T-helper 2 cell treated with Interferon-gamma antibody and Interleukin-4, amounts not matched to agents 5 μg/mL and 100 μg/mL, for 36 hours (primary cell): ENCODE data around the gene SLC6A18.
"Not testable (repeated sequence)": the region's sequence is repeated elsewhere in the genome, so short reads cannot be mapped to it uniquely, and the experiment has no call there.

Source experiments
- DNase-seq: peaks from one replicate; pipeline ENCODE4 v3.0.0; 2021; ENCODE audit warnings: low spot score
- H3K27ac Mint-ChIP-seq: one replicate; pipeline ENCODE4 v1.8.0; 2021; ENCODE audit warnings: mild to moderate bottlenecking, mixed read lengths
- H3K27me3 Mint-ChIP-seq: one replicate; pipeline ENCODE4 v1.8.0; 2021; ENCODE audit warnings: low read depth, mixed read lengths
- H3K36me3 Mint-ChIP-seq: one replicate; pipeline ENCODE4 v1.8.0; 2021; ENCODE audit warnings: low read depth, mixed read lengths
- H3K4me1 Mint-ChIP-seq: one replicate; pipeline ENCODE4 v1.8.0; 2021; ENCODE audit warnings: low read depth, mixed read lengths
- H3K4me3 Mint-ChIP-seq: one replicate; pipeline ENCODE4 v1.8.0; 2022; ENCODE audit warnings: mild to moderate bottlenecking, moderate library complexity, mixed read lengths
- H3K9me3 Mint-ChIP-seq: one replicate; pipeline ENCODE4 v1.8.0; 2021; ENCODE audit warnings: mixed read lengths

The SLC6A18 gene

DNA sequence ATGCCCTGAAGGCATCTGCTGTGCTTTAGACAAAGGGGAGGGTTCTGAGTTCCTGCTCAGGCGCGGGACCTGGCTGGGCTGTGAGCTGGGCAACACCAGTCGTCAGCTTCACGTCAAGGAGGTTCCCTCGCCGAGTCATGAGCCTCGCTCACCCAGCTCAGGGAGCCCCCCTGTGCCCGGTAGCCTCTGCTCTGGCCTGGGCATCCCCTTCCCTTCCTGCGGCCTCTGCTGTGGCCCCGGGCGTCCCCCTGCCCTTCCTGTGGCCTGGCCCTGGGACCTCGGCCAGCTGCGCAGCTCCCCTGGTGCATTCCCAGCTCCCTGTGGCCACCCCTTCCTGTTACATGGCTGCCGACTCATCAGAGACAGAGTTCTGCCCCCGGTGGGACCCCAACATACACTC is 39.8 kb downstream of the SLC6A18 start:
- no peak for DNase-seq
- Mint-ChIP-seq H3K9me3 (no peaks in the 10 kb centered on the region), H3K4me3 (no peak overlapping the region), H3K27me3 (no peaks in the 10 kb centered on the region), H3K27ac (no peak overlapping the region), H3K4me1 (peaks cover 8% of the 10 kb centered on the region), H3K36me3 (peaks cover 7% of the 10 kb centered on the region)

DNA sequence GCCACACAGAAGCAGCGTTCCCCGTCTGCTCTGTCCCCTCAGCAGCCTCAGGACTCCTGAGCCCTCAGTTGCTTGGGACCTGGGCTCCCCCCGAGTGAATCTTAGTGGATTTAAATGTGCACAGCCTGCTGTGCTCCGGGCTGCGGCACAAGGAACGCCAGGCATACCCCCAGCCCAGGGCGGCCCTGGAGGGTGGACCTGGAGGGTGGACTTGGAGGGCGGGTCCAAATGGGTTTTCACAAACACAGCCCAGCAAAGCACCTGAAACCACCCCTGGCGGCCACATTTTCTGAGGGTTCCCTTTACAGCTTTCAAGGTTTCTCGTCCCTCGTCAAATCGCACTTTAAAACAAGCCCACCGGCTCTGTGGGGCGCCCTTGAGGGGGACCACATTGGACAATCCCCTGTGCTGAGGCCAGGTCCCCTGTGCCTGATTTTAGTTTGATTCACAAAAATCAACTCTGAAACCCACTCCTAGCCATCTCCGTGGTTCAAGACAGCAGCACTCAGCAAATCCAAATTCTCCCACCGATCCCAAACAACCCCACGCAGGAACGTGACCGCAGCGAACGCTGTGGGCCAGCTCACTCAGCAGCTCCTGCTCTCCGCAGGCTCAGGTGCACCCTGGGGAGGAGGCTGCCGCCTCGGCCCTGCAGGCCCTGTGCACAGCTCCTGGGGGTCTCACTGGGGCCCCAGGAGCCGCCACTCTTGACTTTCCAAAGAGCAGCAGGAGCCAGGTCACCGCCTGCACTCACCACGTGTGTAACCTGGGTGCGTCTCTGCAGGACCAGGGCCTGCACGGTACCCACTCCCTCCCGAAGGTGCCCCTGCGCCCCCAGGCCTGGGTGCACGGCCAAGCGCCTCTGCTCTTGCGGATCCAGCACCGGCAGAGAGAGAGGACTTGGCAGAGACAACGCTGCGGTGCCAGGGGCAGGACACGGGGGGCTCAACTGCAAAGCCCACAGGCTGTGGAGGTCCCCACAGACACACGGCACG is 40.6 kb downstream of the SLC6A18 start:
- Mint-ChIP-seq H3K36me3 (peaks cover 9% of the 10 kb centered on the region), H3K27me3 (no peaks in the 10 kb centered on the region), H3K27ac (no peak overlapping the region), H3K4me1 (peaks cover 8% of the 10 kb centered on the region), H3K4me3 (no peak overlapping the region), H3K9me3 (no peaks in the 10 kb centered on the region)
- no peak for DNase-seq

DNA sequence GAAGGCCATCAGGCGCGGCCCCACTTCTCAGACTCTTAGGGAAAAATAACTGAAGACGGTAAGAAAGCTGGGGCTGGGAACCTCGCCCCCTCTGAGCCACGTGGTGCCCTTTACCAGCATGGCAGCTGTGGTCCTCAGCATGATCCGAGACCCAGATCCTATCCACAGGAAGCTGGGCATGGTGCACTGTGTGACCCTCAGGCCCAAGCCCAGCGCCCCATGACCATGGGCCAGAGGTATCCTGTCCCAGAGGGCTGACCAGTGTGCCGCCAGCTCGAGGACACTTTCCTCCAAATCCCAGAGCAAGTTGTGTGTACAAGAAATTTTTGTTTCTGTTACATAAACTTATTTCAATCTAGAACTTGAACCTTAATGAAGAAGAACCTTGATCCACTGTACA is 41.6 kb downstream of the SLC6A18 start:
- Mint-ChIP-seq H3K36me3 (peaks cover 9% of the 10 kb centered on the region), H3K4me3 (no peak overlapping the region), H3K27me3 (no peaks in the 10 kb centered on the region), H3K4me1 (peaks cover 8% of the 10 kb centered on the region), H3K27ac (no peak overlapping the region), H3K9me3 (no peaks in the 10 kb centered on the region)
- no peak for DNase-seq

DNA sequence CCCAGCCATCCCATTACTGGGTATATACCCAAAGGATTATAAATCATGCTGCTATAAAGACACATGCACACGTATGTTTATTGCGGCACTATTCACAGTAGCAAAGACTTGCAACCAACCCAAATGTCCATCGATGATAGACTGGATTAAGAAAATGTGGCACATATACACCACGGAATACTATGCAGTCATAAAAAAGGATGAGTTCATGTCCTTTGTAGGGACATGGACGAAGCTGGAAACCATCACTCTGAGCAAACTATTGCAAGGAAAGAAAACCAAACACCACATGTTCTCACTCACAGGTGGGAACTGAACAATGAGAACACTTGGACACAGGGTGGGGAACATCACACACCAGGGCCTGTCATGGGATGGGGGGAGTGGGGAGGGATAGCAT is 42.3 kb downstream of the SLC6A18 start:
- H3K27ac Mint-ChIP-seq, H3K9me3 Mint-ChIP-seq, DNase-seq, H3K36me3 Mint-ChIP-seq, H3K4me3 Mint-ChIP-seq, H3K27me3 Mint-ChIP-seq, H3K4me1 Mint-ChIP-seq: not testable (repeated sequence)

DNA sequence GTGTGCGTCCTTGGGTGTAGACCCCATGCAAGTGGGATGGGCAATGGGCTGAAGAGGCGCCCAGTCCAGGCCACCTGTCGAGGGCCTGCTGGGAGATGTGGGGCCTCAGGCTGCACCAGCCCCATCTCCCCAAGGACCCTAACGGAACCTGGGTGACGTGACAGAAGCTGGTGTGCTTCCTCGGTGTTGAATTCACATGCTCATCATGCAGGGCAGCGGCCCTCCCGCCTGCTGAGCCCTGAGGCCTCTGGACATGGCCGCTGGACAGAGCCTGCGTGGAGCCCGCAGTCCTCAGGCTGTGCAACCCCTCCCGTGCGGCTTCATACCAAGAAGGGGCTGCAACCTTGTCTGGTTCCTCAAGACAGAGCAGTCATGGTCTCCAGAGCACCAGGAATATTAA is 42.9 kb downstream of the SLC6A18 start:
- Mint-ChIP-seq H3K4me3 (no peak overlapping the region), H3K27ac (no peak overlapping the region), H3K27me3 (no peaks in the 10 kb centered on the region), H3K36me3 (peaks cover 9% of the 10 kb centered on the region), H3K9me3 (no peaks in the 10 kb centered on the region), H3K4me1 (peaks cover 8% of the 10 kb centered on the region)
- DNase-seq, result no peak

DNA sequence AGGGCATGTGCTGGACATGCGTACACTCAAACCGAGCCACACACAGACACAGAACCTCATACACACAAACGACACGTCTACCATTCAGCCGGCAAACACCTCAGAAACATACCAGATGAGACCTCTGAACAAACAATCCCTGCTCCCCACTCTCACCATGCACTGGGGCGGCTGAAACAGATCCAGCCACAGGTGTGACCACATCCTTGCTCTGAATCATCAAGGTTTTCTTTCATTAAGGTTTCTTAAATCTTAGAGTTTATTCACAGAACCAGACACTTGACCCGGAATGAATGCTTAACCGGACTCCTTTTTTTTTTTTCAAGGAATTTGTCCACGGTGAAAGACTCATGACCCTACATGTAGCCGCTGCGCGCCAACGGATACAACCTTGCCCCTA is 43.5 kb downstream of the SLC6A18 start:
- Mint-ChIP-seq H3K36me3 (peaks cover 9% of the 10 kb centered on the region), H3K4me3 (no peak overlapping the region)

DNA sequence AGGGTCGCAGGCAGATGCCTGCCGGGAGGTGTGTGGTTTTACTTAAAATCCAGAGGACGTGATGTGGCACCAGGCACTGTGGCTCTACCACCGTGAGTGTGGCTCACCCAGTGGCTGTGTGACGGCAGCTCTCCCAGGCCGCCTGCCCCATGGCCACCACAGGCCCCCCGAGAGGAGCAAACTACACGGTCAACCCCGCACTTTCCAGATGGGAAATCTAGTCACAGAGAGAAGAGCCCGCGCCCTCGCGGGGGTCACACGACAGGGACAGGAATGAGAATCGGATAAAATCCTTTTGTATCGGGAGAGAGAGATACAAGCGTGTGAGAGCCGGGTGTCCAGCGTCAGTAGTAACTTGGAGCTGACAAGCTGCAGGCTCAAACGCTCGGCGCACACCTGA is 45.2 kb downstream of the SLC6A18 start:
- Mint-ChIP-seq H3K27ac (no peak overlapping the region), H3K4me3 (no peak overlapping the region), H3K27me3 (no peaks in the 10 kb centered on the region), H3K4me1 (peaks cover 8% of the 10 kb centered on the region), H3K36me3 (peaks cover 17% of the 10 kb centered on the region), H3K9me3 (no peaks in the 10 kb centered on the region)
- DNase-seq, result no peak

More for the DNA sequence above, 43.5 kb downstream of the SLC6A18 start:
- Mint-ChIP-seq H3K27ac (no peak overlapping the region), H3K9me3 (no peaks in the 10 kb centered on the region), H3K4me1 (peaks cover 8% of the 10 kb centered on the region), H3K27me3 (no peaks in the 10 kb centered on the region)
- no peak for DNase-seq

DNA sequence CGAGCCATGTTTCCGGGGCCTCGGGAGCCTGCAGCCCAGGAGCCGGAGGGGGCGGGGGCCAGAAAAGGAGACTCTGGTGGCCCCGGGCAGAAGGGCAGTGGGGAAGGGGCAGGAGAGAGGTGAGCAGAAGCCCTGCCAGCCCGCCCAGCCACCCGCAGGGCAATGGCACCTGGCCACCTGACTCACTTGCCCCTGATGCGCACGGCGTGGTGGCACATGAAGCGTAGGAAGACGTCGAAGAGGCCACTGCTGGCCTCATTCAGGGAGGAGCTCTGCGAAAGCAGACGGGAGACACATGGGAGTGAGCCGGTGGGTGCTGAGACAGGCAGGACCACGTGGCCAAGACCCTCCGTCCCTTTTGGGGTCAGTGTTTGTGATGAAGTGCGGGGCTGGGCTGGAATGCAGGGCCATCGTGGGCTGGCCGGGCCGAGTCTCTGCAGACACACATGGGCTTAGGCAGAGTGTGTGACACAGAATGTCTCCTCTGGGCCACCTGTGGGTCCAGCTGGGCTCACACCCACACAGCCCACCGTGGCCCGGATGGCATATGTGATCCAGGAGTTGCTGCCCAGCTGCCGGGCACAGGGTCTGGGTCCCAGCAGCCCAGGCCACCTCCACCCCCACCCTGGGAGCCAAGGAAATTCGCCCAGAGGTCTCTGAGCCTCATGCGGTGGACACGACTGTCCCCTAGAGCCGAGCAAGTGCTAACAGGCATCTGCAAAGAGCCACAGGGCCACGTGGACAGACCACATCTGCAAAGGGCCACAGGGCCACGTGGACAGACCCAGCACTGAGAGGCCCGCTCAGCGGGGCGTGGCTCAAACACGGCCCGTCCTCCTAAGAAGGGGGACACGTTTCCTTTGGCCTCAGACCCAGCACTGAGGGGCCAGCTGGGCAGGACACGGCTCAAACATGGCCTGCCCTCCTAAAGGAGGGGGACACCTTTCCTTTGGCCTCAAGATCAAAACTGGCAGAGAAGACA is 46.0 kb downstream of the SLC6A18 start:
- H3K27ac Mint-ChIP-seq, result no peak overlapping the region
- no peak for DNase-seq
- peaks cover 17% of the 10 kb centered on the region for H3K36me3 Mint-ChIP-seq
- no peak overlapping the region for H3K4me3 Mint-ChIP-seq
- H3K27me3 Mint-ChIP-seq, result no peaks in the 10 kb centered on the region
- peaks cover 8% of the 10 kb centered on the region for H3K4me1 Mint-ChIP-seq
- no peaks in the 10 kb centered on the region for H3K9me3 Mint-ChIP-seq

DNA sequence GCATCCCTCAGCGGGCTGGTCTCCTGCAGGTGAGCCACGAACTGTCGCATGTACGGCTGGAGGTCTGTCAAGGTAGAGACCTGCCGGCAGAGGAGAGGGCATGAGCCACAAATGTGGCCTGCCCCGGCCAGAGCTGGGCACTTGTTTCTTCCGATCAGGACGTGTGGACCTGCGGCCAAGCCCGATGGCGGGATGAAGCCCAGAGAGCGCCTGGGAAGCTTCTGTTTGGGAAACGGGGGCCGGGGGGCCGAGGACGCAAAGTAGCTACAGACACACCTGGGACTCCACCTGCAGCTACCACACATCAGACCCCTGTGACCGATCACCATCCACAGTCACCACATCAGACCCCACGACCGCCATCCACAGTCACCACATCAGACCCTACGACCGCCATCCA is 47.0 kb downstream of the SLC6A18 start:
- DNase-seq, result no peak
- peaks cover 15% of the 10 kb centered on the region for H3K36me3 Mint-ChIP-seq
- H3K27me3 Mint-ChIP-seq, result no peaks in the 10 kb centered on the region
- peaks cover 8% of the 10 kb centered on the region for H3K4me1 Mint-ChIP-seq
- H3K9me3 Mint-ChIP-seq, result no peaks in the 10 kb centered on the region
- H3K4me3 Mint-ChIP-seq, result no peak overlapping the region
- no peak overlapping the region for H3K27ac Mint-ChIP-seq

DNA sequence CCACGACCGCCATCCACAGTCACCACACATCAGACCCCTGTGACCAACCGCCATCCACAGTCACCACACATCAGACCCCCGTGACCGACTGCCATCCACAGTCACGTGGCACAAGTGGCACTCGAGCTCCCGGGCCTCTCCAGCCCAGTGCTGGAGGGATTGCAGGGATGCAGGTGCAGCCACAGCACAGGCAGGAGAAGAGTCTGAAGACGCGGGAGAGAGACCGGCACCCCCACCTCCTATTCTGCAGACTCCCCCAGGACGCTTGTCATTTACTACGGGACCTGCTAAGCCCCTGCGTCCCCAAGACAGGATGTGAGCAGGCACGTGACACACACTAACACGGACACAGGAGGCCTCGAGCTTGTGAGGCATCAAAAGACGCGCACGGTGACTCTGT is 48.6 kb downstream of the SLC6A18 start:
- H3K9me3 Mint-ChIP-seq, result no peaks in the 10 kb centered on the region
- peaks cover 4% of the 10 kb centered on the region for H3K4me1 Mint-ChIP-seq
- H3K27me3 Mint-ChIP-seq, result no peaks in the 10 kb centered on the region
- no peak overlapping the region for H3K27ac Mint-ChIP-seq
- no peak for DNase-seq
- H3K4me3 Mint-ChIP-seq, result no peak overlapping the region
- H3K36me3 Mint-ChIP-seq, result peaks cover 18% of the 10 kb centered on the region

DNA sequence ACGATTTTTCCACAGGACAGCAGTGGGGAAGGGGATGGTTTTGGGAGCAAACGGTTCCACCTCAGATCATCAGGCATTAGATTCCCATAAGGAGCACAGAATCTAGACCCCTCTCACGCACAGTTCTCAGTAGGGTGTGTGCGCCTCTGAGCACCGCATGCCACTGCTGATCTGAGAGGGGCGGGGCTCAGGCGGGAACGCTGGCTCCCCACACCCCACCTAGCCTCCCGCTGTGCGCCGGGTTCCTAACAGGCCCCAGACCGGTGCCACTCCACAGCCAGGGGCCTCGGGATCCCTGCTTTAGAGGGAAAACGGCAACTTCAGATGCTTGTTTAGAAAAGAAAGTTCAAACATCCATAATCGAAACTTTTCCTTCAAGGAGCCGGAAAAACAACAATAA is 49.3 kb downstream of the SLC6A18 start:
- Mint-ChIP-seq H3K4me3 (no peak overlapping the region), H3K4me1 (no peaks in the 10 kb centered on the region), H3K9me3 (no peaks in the 10 kb centered on the region), H3K36me3 (peaks cover 18% of the 10 kb centered on the region), H3K27ac (no peak overlapping the region), H3K27me3 (no peaks in the 10 kb centered on the region)
- no peak for DNase-seq

DNA sequence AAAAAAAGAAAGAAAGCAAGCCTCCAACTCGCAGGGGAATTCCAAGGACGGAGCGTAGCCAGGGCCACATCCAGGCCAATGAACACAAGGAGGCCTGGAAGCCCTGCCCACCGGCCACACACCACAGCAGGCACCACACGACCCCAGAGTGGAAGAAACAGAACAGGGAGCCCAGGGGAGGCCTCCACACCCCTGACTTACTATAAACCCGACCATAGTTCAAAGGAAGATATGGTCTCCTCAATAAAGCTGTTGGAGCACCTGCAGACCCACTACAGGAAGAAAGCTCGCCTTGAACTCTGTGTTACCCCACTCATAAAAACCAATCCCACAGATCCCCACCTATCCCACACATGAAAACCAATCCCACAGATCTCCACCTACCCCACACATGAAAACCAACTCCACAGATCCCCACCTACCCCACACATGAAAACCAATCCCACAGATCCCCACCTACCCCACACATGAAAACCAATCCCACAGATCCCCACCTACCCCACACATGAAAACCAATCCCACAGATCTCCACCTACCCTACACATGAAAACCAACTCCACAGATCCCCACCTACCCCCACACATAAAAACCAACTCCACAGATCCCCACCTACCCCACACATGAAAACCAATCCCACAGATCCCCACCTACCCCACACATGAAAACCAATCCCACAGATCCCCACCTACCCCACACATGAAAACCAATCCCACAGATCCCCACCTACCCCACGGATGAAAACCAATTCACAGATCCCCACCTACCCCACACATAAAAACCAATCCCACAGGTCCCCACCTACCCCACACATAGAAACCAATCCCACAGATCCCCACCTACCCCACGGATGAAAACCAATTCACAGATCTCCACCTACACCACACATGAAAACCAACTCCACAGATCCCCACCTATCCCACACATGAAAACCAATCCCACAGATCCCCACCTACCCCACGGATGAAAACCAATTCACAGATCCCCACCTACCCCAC is 50.5 kb downstream of the SLC6A18 start:
- H3K27ac Mint-ChIP-seq, H3K4me3 Mint-ChIP-seq, DNase-seq, H3K27me3 Mint-ChIP-seq, H3K9me3 Mint-ChIP-seq, H3K4me1 Mint-ChIP-seq: not testable (repeated sequence)
- H3K36me3 Mint-ChIP-seq, result peaks cover 14% of the 10 kb centered on the region

DNA sequence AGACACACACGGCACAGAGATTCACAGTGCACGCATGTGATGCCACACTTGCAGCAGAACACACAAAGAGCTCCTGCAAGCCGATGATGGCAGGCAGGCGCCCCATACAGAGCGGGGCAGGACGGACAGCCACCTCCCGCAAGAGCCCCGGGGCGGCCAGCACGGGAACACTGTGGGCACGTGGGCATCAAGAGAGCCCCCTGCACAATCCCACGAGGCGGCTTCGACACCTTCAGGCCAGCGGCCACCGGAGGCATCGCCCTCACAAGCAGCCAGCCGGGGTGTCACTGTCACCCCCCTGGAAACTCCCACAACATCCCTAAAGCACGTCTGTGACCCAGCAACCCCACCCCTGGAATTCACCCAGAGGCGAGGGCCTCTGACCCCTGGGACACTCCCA is 51.7 kb downstream of the SLC6A18 start:
- Mint-ChIP-seq H3K4me3 (no peak overlapping the region), H3K27me3 (no peaks in the 10 kb centered on the region), H3K36me3 (peaks cover 14% of the 10 kb centered on the region), H3K27ac (no peak overlapping the region), H3K4me1 (no peaks in the 10 kb centered on the region), H3K9me3 (no peaks in the 10 kb centered on the region)
- no peak for DNase-seq
